Measurements from ENCODE around the gene RAD51AP1. TPM values are rescaled to one million over a fixed set of nuclear protein-coding genes. Genes with fewer than 3 reads are reported as not detected.
"Not testable (repeated sequence)": the region's sequence is repeated elsewhere in the genome, so short reads cannot be mapped to it uniquely, and the experiment has no call there.

The RAD51AP1 gene
- total RNA-seq, 2 donors from 2014 or later = 58.3 to 77.8 TPM

GRCh38 chr12:4505376-4505986 lies 33.2 kb upstream of the RAD51AP1 start:
- TF ChIP-seq, protein P1, sequence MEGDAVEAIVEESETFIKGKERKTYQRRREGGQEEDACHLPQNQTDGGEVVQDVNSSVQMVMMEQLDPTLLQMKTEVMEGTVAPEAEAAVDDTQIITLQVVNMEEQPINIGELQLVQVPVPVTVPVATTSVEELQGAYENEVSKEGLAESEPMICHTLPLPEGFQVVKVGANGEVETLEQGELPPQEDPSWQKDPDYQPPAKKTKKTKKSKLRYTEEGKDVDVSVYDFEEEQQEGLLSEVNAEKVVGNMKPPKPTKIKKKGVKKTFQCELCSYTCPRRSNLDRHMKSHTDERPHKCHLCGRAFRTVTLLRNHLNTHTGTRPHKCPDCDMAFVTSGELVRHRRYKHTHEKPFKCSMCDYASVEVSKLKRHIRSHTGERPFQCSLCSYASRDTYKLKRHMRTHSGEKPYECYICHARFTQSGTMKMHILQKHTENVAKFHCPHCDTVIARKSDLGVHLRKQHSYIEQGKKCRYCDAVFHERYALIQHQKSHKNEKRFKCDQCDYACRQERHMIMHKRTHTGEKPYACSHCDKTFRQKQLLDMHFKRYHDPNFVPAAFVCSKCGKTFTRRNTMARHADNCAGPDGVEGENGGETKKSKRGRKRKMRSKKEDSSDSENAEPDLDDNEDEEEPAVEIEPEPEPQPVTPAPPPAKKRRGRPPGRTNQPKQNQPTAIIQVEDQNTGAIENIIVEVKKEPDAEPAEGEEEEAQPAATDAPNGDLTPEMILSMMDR (conservative IDR thresholded peaks at IDR 0.05) = no peak
- DNase-seq = no peak
- peaks cover 30% of the 10 kb centered on the region for H3K36me3 ChIP-seq (ENCODE audit: control insufficient read depth, insufficient read depth, low read length)
- H3K27ac ChIP-seq (ENCODE audit: low read depth, low read length) = no peak overlapping the region
- peaks cover 5% of the 10 kb centered on the region for H3K4me1 Mint-ChIP-seq
- H3K9ac ChIP-seq (ENCODE audit: extremely low read depth, low read length, poor library complexity, severe bottlenecking) = no peak overlapping the region
- H3K27me3 ChIP-seq (ENCODE audit: control insufficient read depth, insufficient read depth, low read length, poor library complexity, severe bottlenecking) = no peaks in the 10 kb centered on the region
- peaks cover 36% of the 10 kb centered on the region for H3K36me3 Mint-ChIP-seq (ENCODE audit: low read depth)
- H3K4me1 ChIP-seq (ENCODE audit: control insufficient read depth, insufficient read depth, low read length) = no peaks in the 10 kb centered on the region
- H3K9me3 ChIP-seq (ENCODE audit: control insufficient read depth, low read length) = no peaks in the 10 kb centered on the region
- H3K27me3 Mint-ChIP-seq (ENCODE audit: insufficient read depth) = no peaks in the 10 kb centered on the region
- H3K27ac Mint-ChIP-seq = no peak overlapping the region
- no peak overlapping the region for H3K4me3 ChIP-seq (ENCODE audit: low read length)
- no peak overlapping the region for H3K4me3 Mint-ChIP-seq
- WGBS, 2 experiments (ENCODE audit: insufficient coverage in 1 of 2, insufficient read length in 1 of 2) = 88% methylated on average over 1 of the region's 1 CpG; no CpG with 5 or more reads in 1 of the 2 experiments
- no peaks in the 10 kb centered on the region for H3K9me3 Mint-ChIP-seq

DNA sequence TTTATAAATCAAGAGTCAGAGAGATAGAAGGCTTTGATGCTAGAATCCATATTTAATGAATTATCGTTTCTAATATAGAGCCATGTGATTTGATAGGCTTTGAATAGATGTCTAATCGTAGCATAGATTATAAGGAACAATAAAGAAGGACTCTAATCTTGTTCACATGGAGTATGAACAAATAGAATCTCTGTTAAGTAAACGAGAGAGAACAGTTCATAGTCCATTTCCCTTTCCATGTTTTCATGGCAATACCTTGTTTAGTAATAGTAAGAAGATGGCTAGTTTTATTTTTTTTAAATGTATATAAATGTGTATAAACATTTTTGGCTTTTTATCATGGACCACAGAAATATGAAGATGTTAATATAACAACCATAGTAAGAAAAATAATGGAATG lies 32.3 kb upstream of the RAD51AP1 start:
- Histone ChIP-seq H3K27me3 (ENCODE audit: control insufficient read depth, insufficient read depth, low read length, poor library complexity, severe bottlenecking) (no peaks in the 10 kb centered on the region), H3K4me1 (ENCODE audit: control insufficient read depth, insufficient read depth, low read length) (no peaks in the 10 kb centered on the region), H3K36me3 (ENCODE audit: control insufficient read depth, insufficient read depth, low read length) (peaks cover 30% of the 10 kb centered on the region), H3K9me3 (ENCODE audit: control insufficient read depth, low read length) (no peaks in the 10 kb centered on the region), H3K9ac (ENCODE audit: extremely low read depth, low read length, poor library complexity, severe bottlenecking) (no peak overlapping the region), H3K27ac (ENCODE audit: low read depth, low read length) (no peak overlapping the region), H3K4me3 (ENCODE audit: low read length) (no peak overlapping the region)
- TF ChIP-seq, protein P1 (conservative IDR thresholded peaks at IDR 0.05) = no peak
- Mint-ChIP-seq H3K9me3 (peaks cover 2% of the 10 kb centered on the region), H3K27me3 (ENCODE audit: insufficient read depth) (no peaks in the 10 kb centered on the region), H3K4me1 (peaks cover 5% of the 10 kb centered on the region), H3K4me3 (no peak overlapping the region), H3K36me3 (ENCODE audit: low read depth) (peaks cover 30% of the 10 kb centered on the region), H3K27ac (no peak overlapping the region)
- 93 to 98% methylated on average over 3 of the region's 3 CpGs for WGBS, 2 experiments (ENCODE audit: insufficient coverage in 1 of 2, insufficient read length in 1 of 2)
- DNase-seq = no peak

DNA sequence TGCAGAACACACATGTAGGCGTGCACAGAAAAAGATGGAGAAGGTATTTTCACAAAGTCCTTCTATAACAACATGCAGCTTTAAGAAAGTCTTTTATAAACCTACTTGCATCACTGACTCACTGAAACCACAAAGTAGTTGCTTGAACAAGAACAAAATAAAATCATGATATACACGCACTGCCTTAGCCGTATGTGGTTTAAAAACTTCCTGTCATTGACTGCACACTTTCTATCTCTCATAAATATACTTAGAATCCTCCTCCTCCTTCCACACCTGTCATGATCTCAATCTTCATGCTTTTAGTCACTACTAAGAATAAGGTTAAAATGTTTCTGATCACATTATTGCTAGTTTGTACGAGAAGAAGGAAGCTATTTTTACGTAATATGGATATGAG lies 31.8 kb upstream of the RAD51AP1 start:
- TF ChIP-seq, protein P1 (conservative IDR thresholded peaks at IDR 0.05) = no peak
- DNase-seq = no peak
- H3K4me3 ChIP-seq (ENCODE audit: low read length) = no peak overlapping the region
- no peak overlapping the region for H3K9ac ChIP-seq (ENCODE audit: extremely low read depth, low read length, poor library complexity, severe bottlenecking)
- no peaks in the 10 kb centered on the region for H3K4me1 ChIP-seq (ENCODE audit: control insufficient read depth, insufficient read depth, low read length)
- H3K4me1 Mint-ChIP-seq = peaks cover 5% of the 10 kb centered on the region
- H3K36me3 ChIP-seq (ENCODE audit: control insufficient read depth, insufficient read depth, low read length) = peaks cover 28% of the 10 kb centered on the region
- H3K27me3 ChIP-seq (ENCODE audit: control insufficient read depth, insufficient read depth, low read length, poor library complexity, severe bottlenecking) = no peaks in the 10 kb centered on the region
- no peak overlapping the region for H3K4me3 Mint-ChIP-seq
- H3K27ac Mint-ChIP-seq = no peak overlapping the region
- peaks cover 27% of the 10 kb centered on the region for H3K36me3 Mint-ChIP-seq (ENCODE audit: low read depth)
- peaks cover 2% of the 10 kb centered on the region for H3K9me3 Mint-ChIP-seq
- 92 to 100% methylated on average over 3 to 5 of the region's 5 CpGs for WGBS, 2 experiments (ENCODE audit: insufficient coverage in 1 of 2, insufficient read length in 1 of 2)
- no peaks in the 10 kb centered on the region for H3K9me3 ChIP-seq (ENCODE audit: control insufficient read depth, low read length)
- no peaks in the 10 kb centered on the region for H3K27me3 Mint-ChIP-seq (ENCODE audit: insufficient read depth)
- H3K27ac ChIP-seq (ENCODE audit: low read depth, low read length) = no peak overlapping the region

DNA sequence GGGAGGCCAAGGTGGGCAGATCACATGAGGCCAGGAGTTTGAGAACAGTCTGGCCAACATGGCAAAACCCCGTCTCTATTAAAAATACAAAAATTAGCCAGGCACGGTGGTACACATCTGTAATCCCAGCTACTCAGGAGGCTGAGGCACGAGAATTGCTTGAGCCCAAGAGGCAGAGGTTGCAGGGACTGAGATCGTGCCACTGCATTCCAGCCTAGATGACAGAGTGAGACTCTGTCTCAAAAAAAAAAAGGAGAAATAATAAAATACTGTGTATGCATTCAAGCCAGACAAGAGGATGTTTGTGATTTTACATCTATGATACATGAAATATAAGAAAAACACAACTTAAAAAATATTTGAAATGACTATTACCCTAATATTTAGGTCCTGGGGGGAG lies 30.2 kb upstream of the RAD51AP1 start:
- not testable (repeated sequence) for DNase-seq; H3K27me3 ChIP-seq (ENCODE audit: control insufficient read depth, insufficient read depth, low read length, poor library complexity, severe bottlenecking); H3K4me1 ChIP-seq (ENCODE audit: control insufficient read depth, insufficient read depth, low read length); H3K4me3 ChIP-seq (ENCODE audit: low read length); H3K9me3 ChIP-seq (ENCODE audit: control insufficient read depth, low read length); H3K27me3 Mint-ChIP-seq (ENCODE audit: insufficient read depth); H3K4me1 Mint-ChIP-seq; H3K9me3 Mint-ChIP-seq; H3K9ac ChIP-seq (ENCODE audit: extremely low read depth, low read length, poor library complexity, severe bottlenecking); H3K27ac ChIP-seq (ENCODE audit: low read depth, low read length)
- Mint-ChIP-seq H3K4me3 (peak overlapping the region; percentile 66), H3K36me3 (ENCODE audit: low read depth) (peaks cover 22% of the 10 kb centered on the region), H3K27ac (peak overlapping the region; percentile 88)
- WGBS, 2 experiments (ENCODE audit: insufficient coverage in 1 of 2, insufficient read length in 1 of 2) = 71 to 83% methylated on average over 3 to 4 of the region's 4 CpGs
- peaks cover 17% of the 10 kb centered on the region for H3K36me3 ChIP-seq (ENCODE audit: control insufficient read depth, insufficient read depth, low read length)
